GM13976 (cell line): ENCODE data around the gene TUBB1.

Source experiments
- DNase-seq: peaks from one replicate; pipeline ENCODE4 v3.0.0; 2012; ENCODE audit warnings: low spot score
- CTCF ChIP-seq: IDR thresholded peaks from 2 replicates; pipeline ENCODE4 v1.5.1; 2012; ENCODE audit warnings: borderline replicate concordance, mild to moderate bottlenecking; ENCODE audit not compliant: insufficient read depth; ENCODE audit errors: extremely low read depth, missing control alignments, control extremely low read depth
- in situ Hi-C: fragments of 300-500 bp; cut with MboI; formaldehyde crosslinking; loops from one replicate; pipeline ENCODE4 v1.12.0; 2022; ENCODE audit warnings: low sequenced_read_pairs, mixed read lengths, inconsistent platforms; ENCODE audit not compliant: unreplicated experiment

The TUBB1 gene

GRCh38 chr20:59063358-59064213 lies 44.4 kb downstream of the TUBB1 start:
- DNase-seq: no peak
- TF ChIP-seq CTCF: no peak
- in situ Hi-C loops: no loop called here

GRCh38 chr20:59064214-59064722 lies 45.0 kb downstream of the TUBB1 start:
- no peak for TF ChIP-seq CTCF
- DNase-seq: no peak
- in situ Hi-C loops: no loop called here

- in situ Hi-C loops: no loop called here
- no peak for DNase-seq
- TF ChIP-seq CTCF: no peak
Observed at GRCh38 chr20:59068534-59068933, 49.3 kb downstream of the TUBB1 start.

GRCh38 chr20:59069026-59069425 lies 49.8 kb downstream of the TUBB1 start:
- in situ Hi-C loops: no loop called here
- DNase-seq: no peak
- TF ChIP-seq CTCF: no peak

- peak; percentile 16 for DNase-seq
- in situ Hi-C loops: loop anchor here (10.0 kb wide), 1 partner anchor 196 kb away; no protein-coding TSS in a partner anchor
- TF ChIP-seq CTCF: no peak
Observed at GRCh38 chr20:59071216-59071615, 52.0 kb downstream of the TUBB1 start.

GRCh38 chr20:59073582-59073981 lies 54.4 kb downstream of the TUBB1 start:
- TF ChIP-seq CTCF: no peak
- in situ Hi-C loops: loop anchor here (10.0 kb wide), 1 partner anchor 199 kb away; no protein-coding TSS in a partner anchor
- DNase-seq: no peak
